ENCODE results near the gene LAMA3.

- TF ChIP-seq POLR2A (IDR thresholded peaks at IDR 0.05; ENCODE audit: low read depth, low read length) (no peak), POLR2AphosphoS5 (IDR thresholded peaks at IDR 0.05; ENCODE audit: low read depth, low read length) (no peak)
Measured at GRCh38 chr18:23652232-23652631, 37.0 kb upstream of the LAMA3 start.

Data from GM12891 (cell line).